Omental fat pad (tissue), 4 donors: ENCODE measurements around the gene PRR27. TPM values are rescaled to one million over a fixed set of nuclear protein-coding genes. Genes with fewer than 3 reads are reported as not detected.

Experiments used
- ATAC-seq: fragments of 150-250 bp; one replicate; pipeline ENCODE4 v1.9.1; 2016; ENCODE audit warnings: mild to moderate bottlenecking, moderate library complexity; ENCODE audit not compliant: low FRiP score
- DNase-seq: peaks from one replicate; pipeline ENCODE4 v3.0.0-alpha.2; 2019; ENCODE audit warnings: low spot score
- CTCF ChIP-seq, 3 donors: fragments of 450-650 bp; IDR thresholded peaks; one replicate each; pipeline ENCODE4 v1.5.1; 2016 to 2017; ENCODE audit warnings: antibody characterized with exemption in 3 of 3, mild to moderate bottlenecking in 3 of 3, moderate library complexity in 2 of 3
- total RNA-seq, 4 donors: library from RNA; depleted of rRNA; stranded (reverse); fragments of >200 nt; gene quantifications; one replicate each; pipeline ENCODE4 v1.1.0, GENCODE V29; 2016

PRR27 gene
- total RNA-seq, 4 donors from 2014 or later = not detected

DNA sequence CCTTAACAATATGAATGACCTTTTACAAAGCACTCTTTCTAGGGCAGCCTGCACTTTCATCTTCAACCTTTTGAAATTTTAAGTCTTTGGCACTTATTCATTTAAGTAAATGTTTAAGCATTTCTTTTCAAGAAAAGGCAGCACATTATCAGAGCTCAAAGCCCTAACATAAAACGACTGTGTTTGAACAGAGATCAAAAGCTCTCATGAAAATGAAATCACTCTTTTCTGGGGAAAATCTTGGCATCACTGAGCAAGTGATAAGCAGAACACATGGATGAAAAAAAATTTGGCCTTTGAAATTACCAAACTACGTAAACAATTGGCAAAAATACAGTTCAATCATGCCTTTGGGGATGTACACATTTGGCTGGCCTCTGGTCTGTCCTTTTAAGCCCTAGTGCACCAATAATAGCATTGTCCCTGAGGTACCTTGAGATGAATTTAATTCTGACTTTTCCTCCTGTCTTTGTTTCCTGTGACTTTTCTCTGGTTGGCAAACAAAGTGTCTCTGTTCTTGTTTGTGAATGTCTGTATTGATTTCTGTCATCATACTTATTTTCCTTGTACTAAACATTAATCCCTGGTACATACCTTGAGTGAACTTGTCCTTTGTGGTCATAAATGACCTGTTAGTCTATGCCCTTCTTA lies 28.6 kb downstream of the PRR27 start:
- ATAC-seq = no peak
- TF ChIP-seq CTCF (IDR thresholded peaks at IDR 0.05) = no peak
- DNase-seq = no peak

DNA sequence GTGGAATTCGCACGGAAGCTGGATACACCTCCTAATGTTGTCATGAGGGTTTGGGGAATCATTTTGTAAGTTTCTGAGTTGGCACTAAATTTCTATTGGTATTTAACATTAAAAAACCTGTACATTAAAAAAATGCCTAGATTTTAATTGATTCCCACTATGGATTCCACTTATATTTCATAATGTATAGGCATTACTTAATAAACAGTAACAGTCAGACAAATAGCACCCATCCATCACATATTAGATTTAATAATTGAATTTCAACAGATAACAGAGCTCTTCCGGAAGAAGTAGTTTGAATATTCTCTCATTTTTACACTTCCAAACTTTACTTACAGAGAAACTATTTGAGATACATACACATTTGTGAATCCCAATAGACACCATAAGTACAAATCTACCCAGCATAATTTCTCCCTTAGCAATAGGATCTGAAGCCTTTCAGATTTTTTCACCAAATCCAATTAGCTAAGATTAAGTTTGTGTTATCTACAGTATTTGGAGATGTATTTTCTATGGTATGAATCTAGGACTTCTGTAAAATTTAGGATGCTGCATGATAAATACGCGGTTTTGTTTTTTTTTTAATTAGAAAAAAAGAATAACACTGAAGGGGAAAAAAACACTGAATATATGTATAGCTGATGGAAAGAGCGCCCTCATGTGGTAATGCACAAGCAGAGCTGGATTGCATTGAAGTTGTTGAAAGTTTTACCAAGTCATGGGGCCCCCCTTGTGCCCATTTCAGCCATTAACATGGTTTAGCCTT lies 29.3 kb downstream of the PRR27 start:
- DNase-seq (no peak), ATAC-seq (no peak)
- no peak for TF ChIP-seq CTCF (IDR thresholded peaks at IDR 0.05)

GRCh38 chr4:70183940-70184246 lies 29.9 kb downstream of the PRR27 start:
- no peak for TF ChIP-seq CTCF (IDR thresholded peaks at IDR 0.05)
- DNase-seq = no peak
- no peak for ATAC-seq

GRCh38 chr4:70187216-70187615 lies 33.2 kb downstream of the PRR27 start:
- no peak for TF ChIP-seq CTCF (IDR thresholded peaks at IDR 0.05)
- no peak for ATAC-seq
- no peak for DNase-seq

DNA sequence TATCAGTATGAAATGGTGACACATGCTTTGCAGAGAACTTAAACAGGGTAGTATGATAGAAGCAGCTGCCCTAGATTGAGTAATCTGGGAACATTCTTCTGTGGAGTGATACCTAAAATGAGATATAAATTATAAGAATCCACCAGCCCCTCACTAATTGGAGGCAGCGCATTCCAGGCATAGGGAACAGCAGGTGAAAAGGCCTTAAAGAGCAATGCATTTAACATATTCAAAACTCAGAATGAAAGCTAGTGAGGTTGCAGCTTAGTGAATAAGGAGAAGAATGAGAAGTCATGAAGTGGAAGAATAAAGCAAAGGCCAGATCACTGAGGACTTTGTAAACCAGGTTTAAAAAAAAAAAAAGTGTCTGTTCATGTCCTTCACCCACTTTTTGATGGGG lies 36.5 kb downstream of the PRR27 start:
- TF ChIP-seq CTCF (IDR thresholded peaks at IDR 0.05) = no peak
- no peak for DNase-seq
- no peak for ATAC-seq

GRCh38 chr4:70191647-70192046 lies 37.6 kb downstream of the PRR27 start:
- no peak for ATAC-seq
- DNase-seq = no peak
- no peak for TF ChIP-seq CTCF (IDR thresholded peaks at IDR 0.05)

- TF ChIP-seq CTCF (IDR thresholded peaks at IDR 0.05) = no peak
- no peak for DNase-seq
- no peak for ATAC-seq
Measured at GRCh38 chr4:70192895-70193294, 38.9 kb downstream of the PRR27 start.
